ENCODE data around the gene IL17RD. TPM values are rescaled to one million over a fixed set of nuclear protein-coding genes. Genes with fewer than 3 reads are reported as not detected.

The IL17RD gene
- total RNA-seq, 2 donors from 2014 or later = 47.1 to 71.3 TPM

DNA sequence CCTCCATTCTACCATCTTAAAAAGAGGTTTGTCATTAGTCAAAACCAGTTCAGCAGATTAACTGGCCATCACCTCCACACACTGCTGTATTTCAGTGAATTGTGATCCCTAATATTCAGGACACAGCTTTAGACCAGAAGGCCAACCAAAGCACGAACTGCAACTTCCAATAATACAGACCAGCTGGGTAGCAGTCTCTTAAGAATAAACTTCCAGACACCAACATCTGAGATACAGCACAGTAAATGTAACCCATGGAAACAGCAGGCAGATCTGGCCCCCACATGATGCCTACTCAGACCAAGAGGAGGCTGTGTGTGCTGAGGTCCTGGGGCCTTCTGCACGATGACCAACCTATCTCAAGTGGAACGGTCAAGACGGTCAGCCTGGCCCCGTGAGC lies 69.8 kb downstream of the IL17RD start:
- no peaks in the 10 kb centered on the region for H3K27me3 Mint-ChIP-seq (ENCODE audit: insufficient read depth)
- peaks cover 12% of the 10 kb centered on the region for H3K4me1 Mint-ChIP-seq
- no peak for DNase-seq
- Histone ChIP-seq H3K27me3 (ENCODE audit: control insufficient read depth, insufficient read depth, low read length, poor library complexity, severe bottlenecking) (no peaks in the 10 kb centered on the region), H3K27ac (ENCODE audit: low read depth, low read length) (no peak overlapping the region), H3K9me3 (ENCODE audit: control insufficient read depth, low read length) (no peaks in the 10 kb centered on the region), H3K4me3 (ENCODE audit: low read length) (no peak overlapping the region), H3K9ac (ENCODE audit: extremely low read depth, low read length, poor library complexity, severe bottlenecking) (no peak overlapping the region), H3K36me3 (ENCODE audit: control insufficient read depth, insufficient read depth, low read length) (peaks cover 61% of the 10 kb centered on the region), H3K4me1 (ENCODE audit: control insufficient read depth, insufficient read depth, low read length) (peaks cover 9% of the 10 kb centered on the region)
- H3K4me3 Mint-ChIP-seq = no peak overlapping the region
- H3K9me3 Mint-ChIP-seq = no peaks in the 10 kb centered on the region
- peaks cover 61% of the 10 kb centered on the region for H3K36me3 Mint-ChIP-seq (ENCODE audit: low read depth)
- WGBS, 2 experiments (ENCODE audit: insufficient coverage in 1 of 2, insufficient read length in 1 of 2) = 96 to 97% methylated on average over 4 to 5 of the region's 5 CpGs
- TF ChIP-seq, protein P1, sequence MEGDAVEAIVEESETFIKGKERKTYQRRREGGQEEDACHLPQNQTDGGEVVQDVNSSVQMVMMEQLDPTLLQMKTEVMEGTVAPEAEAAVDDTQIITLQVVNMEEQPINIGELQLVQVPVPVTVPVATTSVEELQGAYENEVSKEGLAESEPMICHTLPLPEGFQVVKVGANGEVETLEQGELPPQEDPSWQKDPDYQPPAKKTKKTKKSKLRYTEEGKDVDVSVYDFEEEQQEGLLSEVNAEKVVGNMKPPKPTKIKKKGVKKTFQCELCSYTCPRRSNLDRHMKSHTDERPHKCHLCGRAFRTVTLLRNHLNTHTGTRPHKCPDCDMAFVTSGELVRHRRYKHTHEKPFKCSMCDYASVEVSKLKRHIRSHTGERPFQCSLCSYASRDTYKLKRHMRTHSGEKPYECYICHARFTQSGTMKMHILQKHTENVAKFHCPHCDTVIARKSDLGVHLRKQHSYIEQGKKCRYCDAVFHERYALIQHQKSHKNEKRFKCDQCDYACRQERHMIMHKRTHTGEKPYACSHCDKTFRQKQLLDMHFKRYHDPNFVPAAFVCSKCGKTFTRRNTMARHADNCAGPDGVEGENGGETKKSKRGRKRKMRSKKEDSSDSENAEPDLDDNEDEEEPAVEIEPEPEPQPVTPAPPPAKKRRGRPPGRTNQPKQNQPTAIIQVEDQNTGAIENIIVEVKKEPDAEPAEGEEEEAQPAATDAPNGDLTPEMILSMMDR (conservative IDR thresholded peaks at IDR 0.05) = no peak
- no peak overlapping the region for H3K27ac Mint-ChIP-seq

DNA sequence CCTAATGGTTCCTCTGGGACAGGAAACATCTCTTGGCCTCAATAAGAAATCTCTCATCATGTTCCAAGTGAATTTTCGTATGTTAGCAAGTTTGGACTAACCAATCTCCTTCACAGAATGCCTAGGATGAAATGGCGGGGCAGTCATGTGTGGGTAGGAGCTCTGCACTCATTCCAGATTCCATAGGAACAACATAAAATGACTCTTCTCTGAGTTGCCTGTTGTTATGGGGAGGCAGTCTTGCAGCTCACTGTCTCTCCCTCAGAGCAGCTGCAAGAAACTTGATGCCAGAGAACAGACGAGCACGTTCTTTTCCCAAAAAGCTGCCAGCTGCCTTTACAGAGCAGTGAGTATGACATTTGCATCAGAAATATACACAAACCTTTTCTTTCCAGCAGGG lies 70.6 kb downstream of the IL17RD start:
- no peak for DNase-seq
- peaks cover 12% of the 10 kb centered on the region for H3K4me1 Mint-ChIP-seq
- H3K27ac ChIP-seq (ENCODE audit: low read depth, low read length) = peak overlapping the region; percentile 29
- H3K36me3 Mint-ChIP-seq (ENCODE audit: low read depth) = peaks cover 61% of the 10 kb centered on the region
- peaks cover 9% of the 10 kb centered on the region for H3K4me1 ChIP-seq (ENCODE audit: control insufficient read depth, insufficient read depth, low read length)
- peaks cover 53% of the 10 kb centered on the region for H3K36me3 ChIP-seq (ENCODE audit: control insufficient read depth, insufficient read depth, low read length)
- TF ChIP-seq, protein P1 (conservative IDR thresholded peaks at IDR 0.05) = no peak
- H3K9me3 ChIP-seq (ENCODE audit: control insufficient read depth, low read length) = no peaks in the 10 kb centered on the region
- no peak overlapping the region for H3K4me3 Mint-ChIP-seq
- H3K9ac ChIP-seq (ENCODE audit: extremely low read depth, low read length, poor library complexity, severe bottlenecking) = no peak overlapping the region
- H3K9me3 Mint-ChIP-seq = no peaks in the 10 kb centered on the region
- no peak overlapping the region for H3K4me3 ChIP-seq (ENCODE audit: low read length)
- WGBS, 2 experiments (ENCODE audit: insufficient coverage in 1 of 2, insufficient read length in 1 of 2) = 88 to 90% methylated on average over 3 to 4 of the region's 4 CpGs
- no peaks in the 10 kb centered on the region for H3K27me3 Mint-ChIP-seq (ENCODE audit: insufficient read depth)
- H3K27me3 ChIP-seq (ENCODE audit: control insufficient read depth, insufficient read depth, low read length, poor library complexity, severe bottlenecking) = no peaks in the 10 kb centered on the region
- H3K27ac Mint-ChIP-seq = no peak overlapping the region

- no peak overlapping the region for H3K4me3 Mint-ChIP-seq
- WGBS, 2 experiments (ENCODE audit: insufficient coverage in 1 of 2, insufficient read length in 1 of 2) = 88% methylated on average over 5 to 6 of the region's 6 CpGs
- no peaks in the 10 kb centered on the region for H3K9me3 ChIP-seq (ENCODE audit: control insufficient read depth, low read length)
- no peak overlapping the region for H3K9ac ChIP-seq (ENCODE audit: extremely low read depth, low read length, poor library complexity, severe bottlenecking)
- no peaks in the 10 kb centered on the region for H3K27me3 Mint-ChIP-seq (ENCODE audit: insufficient read depth)
- TF ChIP-seq, protein P1 (conservative IDR thresholded peaks at IDR 0.05) = no peak
- no peak overlapping the region for H3K27ac ChIP-seq (ENCODE audit: low read depth, low read length)
- no peak overlapping the region for H3K27ac Mint-ChIP-seq
- DNase-seq = no peak
- H3K9me3 Mint-ChIP-seq = no peaks in the 10 kb centered on the region
- H3K4me3 ChIP-seq (ENCODE audit: low read length) = no peak overlapping the region
- H3K4me1 ChIP-seq (ENCODE audit: control insufficient read depth, insufficient read depth, low read length) = peaks cover 9% of the 10 kb centered on the region
- peaks cover 48% of the 10 kb centered on the region for H3K36me3 ChIP-seq (ENCODE audit: control insufficient read depth, insufficient read depth, low read length)
- H3K36me3 Mint-ChIP-seq (ENCODE audit: low read depth) = peaks cover 59% of the 10 kb centered on the region
- H3K4me1 Mint-ChIP-seq = peaks cover 12% of the 10 kb centered on the region
- no peaks in the 10 kb centered on the region for H3K27me3 ChIP-seq (ENCODE audit: control insufficient read depth, insufficient read depth, low read length, poor library complexity, severe bottlenecking)
These were observed 71.1 kb downstream of the IL17RD start for GRCh38 chr3:57093971-57094535.
